Esophagus muscularis mucosa (tissue), 3 donors: ENCODE results near the gene NPHP1.

Source experiments
- POLR2A ChIP-seq: fragments of 450-650 bp; IDR thresholded peaks from one replicate; pipeline ENCODE4 v1.6.1; 2017; ENCODE audit warnings: antibody characterized with exemption, moderate library complexity, mild to moderate bottlenecking, low read depth
- POLR2AphosphoS5 ChIP-seq, 2 donors: sonication (generic); formaldehyde crosslinking; IDR thresholded peaks; one replicate each; pipeline ENCODE4 v1.6.1; 2017; ENCODE audit warnings: antibody characterized with exemption in 2 of 2
- TF ChIP-seq, protein P1 (sequence below), 3 experiments: fragments of 200-600 bp in 2 of 3; fragments of 450-650 bp in 1 of 3; sonication (generic) in 2 of 3; IDR thresholded peaks; one replicate each; pipeline ENCODE4 v1.5.1; 2017 to 2019; ENCODE audit warnings: antibody characterized with exemption in 3 of 3, mild to moderate bottlenecking in 2 of 3, moderate library complexity in 1 of 3

DNA sequence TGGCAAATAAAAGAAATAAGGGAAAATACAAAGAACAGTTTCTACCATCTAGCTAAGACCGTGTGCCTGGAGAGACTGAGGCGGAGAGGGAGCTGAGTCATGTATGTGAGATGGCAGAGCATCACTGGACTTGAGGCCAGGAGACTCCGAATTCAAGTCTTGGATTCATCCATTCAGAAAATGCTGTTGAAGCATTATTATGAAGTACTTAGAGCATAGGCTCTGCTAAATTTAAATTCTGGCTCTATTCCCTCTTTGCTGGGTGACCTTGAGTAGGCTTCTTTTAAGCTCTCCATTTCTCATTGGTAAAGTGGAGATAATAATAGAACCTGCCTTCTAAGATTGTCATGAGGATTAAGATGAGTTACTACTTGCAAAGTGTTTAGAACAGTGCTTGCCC lies 34.7 kb downstream of the NPHP1 start:
- TF ChIP-seq POLR2AphosphoS5 (IDR thresholded peaks at IDR 0.05): no peak
- no peak for TF ChIP-seq POLR2A
- TF ChIP-seq, protein P1, sequence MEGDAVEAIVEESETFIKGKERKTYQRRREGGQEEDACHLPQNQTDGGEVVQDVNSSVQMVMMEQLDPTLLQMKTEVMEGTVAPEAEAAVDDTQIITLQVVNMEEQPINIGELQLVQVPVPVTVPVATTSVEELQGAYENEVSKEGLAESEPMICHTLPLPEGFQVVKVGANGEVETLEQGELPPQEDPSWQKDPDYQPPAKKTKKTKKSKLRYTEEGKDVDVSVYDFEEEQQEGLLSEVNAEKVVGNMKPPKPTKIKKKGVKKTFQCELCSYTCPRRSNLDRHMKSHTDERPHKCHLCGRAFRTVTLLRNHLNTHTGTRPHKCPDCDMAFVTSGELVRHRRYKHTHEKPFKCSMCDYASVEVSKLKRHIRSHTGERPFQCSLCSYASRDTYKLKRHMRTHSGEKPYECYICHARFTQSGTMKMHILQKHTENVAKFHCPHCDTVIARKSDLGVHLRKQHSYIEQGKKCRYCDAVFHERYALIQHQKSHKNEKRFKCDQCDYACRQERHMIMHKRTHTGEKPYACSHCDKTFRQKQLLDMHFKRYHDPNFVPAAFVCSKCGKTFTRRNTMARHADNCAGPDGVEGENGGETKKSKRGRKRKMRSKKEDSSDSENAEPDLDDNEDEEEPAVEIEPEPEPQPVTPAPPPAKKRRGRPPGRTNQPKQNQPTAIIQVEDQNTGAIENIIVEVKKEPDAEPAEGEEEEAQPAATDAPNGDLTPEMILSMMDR (IDR thresholded peaks at IDR 0.05): no peak
